Bronchial epithelial cell (primary cell): ENCODE measurements around the gene SRP14. TPM values are rescaled to one million over a fixed set of nuclear protein-coding genes. Genes with fewer than 3 reads are reported as not detected.
"Not testable (repeated sequence)": the region's sequence is repeated elsewhere in the genome, so short reads cannot be mapped to it uniquely, and the experiment has no call there.

Source experiments
- DNase-seq: peaks from one replicate; pipeline ENCODE4 v3.0.0-alpha.2; 2010; ENCODE audit warnings: low read depth
- FAIRE-seq: peaks from 2 replicates; lab custom pipeline; 2011; peaks lifted over from hg19 to GRCh38; lab: Jason Lieb, UNC
- H3K27me3 ChIP-seq: 2 replicates; pipeline ENCODE4 v1.5.1; 2011; ENCODE audit warnings: low read length; ENCODE audit not compliant: control insufficient read depth, insufficient read depth
- H3K36me3 ChIP-seq: 2 replicates; pipeline ENCODE4 v1.5.1; 2011; ENCODE audit warnings: low read length; ENCODE audit not compliant: control insufficient read depth, insufficient read depth
- H3K4me3 ChIP-seq: 2 replicates; pipeline ENCODE4 v1.5.1; 2011; ENCODE audit warnings: mild to moderate bottlenecking, low read depth, low read length, control low read depth
- CTCF ChIP-seq: IDR thresholded peaks from 2 replicates; pipeline ENCODE4 v1.5.1; 2011; ENCODE audit warnings: mild to moderate bottlenecking, moderate library complexity, low read length, control low read depth, inconsistent platforms; ENCODE audit not compliant: insufficient read depth, severe bottlenecking
- total RNA-seq: library from RNA; depleted of rRNA; stranded (reverse); fragments of >200 nt; gene quantifications from 2 replicates; pipeline ENCODE4 v1.2.1, GENCODE V29; 2014

Gene SRP14
- total RNA-seq, 1 donor from 2014 or later = 95.8 TPM

- Histone ChIP-seq H3K36me3 (no peaks in the 10 kb centered on the region), H3K27me3 (no peaks in the 10 kb centered on the region), H3K4me3 (no peak overlapping the region)
- DNase-seq (no peak), FAIRE-seq (no peak)
- no peak for TF ChIP-seq CTCF
Measured at GRCh38 chr15:40043927-40044716, 5.1 kb upstream of the SRP14 start.

DNA sequence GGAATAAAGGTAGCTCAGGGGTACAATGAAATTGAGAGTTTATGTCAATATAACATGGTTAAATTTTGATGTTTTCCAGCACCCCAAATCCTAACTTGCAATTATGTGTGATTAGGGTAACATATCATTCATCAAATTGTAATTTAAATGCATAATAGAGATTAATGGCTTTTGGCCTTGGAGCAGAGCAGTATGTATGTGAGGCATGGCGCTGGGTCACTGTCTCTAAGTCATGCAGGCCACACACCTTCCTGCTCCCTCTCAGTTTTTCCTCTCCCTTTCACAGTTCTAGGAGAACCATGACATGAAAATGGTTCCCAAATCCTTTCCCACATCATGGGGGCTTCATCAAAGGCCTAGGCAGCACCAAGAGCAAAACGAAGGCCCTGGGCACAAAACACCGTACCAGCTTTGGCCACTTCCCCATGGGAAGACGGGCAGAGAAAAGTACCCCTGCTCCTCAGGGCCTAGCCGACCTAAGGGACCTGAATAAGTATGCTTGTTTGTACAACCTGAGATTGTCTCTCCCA is 3.9 kb upstream of the SRP14 start:
- no peak for TF ChIP-seq CTCF
- DNase-seq (no peak), FAIRE-seq (no peak)
- Histone ChIP-seq H3K36me3 (no peaks in the 10 kb centered on the region), H3K4me3 (no peak overlapping the region), H3K27me3 (no peaks in the 10 kb centered on the region)

GRCh38 chr15:40040770-40041169 is 1.8 kb upstream of the SRP14 start:
- DNase-seq = no peak
- Histone ChIP-seq H3K27me3 (no peaks in the 10 kb centered on the region), H3K36me3 (peaks cover 4% of the 10 kb centered on the region), H3K4me3 (no peak overlapping the region)
- no peak for FAIRE-seq
- TF ChIP-seq CTCF = no peak

DNA sequence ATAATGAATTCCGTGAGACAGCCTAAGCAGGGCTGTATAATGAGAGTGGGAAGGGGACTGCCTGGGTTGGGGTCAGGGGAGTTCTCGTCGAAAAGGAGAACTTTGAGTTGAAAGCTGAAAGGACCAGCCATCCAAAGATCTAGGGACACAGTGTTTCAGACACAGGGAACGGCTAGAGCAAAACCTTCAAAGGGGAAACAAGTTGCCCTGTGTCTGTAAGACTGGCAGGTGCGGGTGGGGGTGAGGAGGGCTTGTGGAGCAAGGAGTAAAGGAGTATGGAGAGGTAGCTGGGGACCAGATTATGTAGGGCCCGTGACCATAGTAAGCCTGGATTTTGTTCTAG is 1.3 kb upstream of the SRP14 start:
- TF ChIP-seq CTCF = no peak
- DNase-seq = no peak
- Histone ChIP-seq H3K27me3 (no peaks in the 10 kb centered on the region), H3K36me3 (peaks cover 4% of the 10 kb centered on the region), H3K4me3 (no peak overlapping the region)
- no peak for FAIRE-seq

DNA sequence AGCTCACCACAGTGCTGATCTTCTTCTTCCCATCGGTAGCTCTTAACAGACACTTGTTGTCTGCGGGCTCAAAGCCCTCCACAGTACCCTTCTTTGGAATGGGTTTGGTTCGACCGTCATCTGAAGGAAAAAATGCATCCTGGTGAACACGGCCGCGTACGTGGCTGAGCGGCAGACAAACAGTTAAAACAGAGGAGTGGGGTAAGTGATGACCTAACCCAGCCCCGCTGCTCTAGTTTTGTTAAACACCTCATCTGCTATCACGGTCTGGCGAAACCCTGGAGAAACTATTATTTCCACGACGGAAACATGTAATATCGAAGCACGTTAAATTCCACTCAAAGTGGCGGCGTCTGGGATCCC is 725 bp downstream of the SRP14 start:
- FAIRE-seq = no peak
- TF ChIP-seq CTCF = no peak
- peak overlapping the region; percentile 64 for H3K4me3 ChIP-seq
- H3K27me3 ChIP-seq = no peaks in the 10 kb centered on the region
- H3K36me3 ChIP-seq = peaks cover 7% of the 10 kb centered on the region
- peak; percentile 33 for DNase-seq

DNA sequence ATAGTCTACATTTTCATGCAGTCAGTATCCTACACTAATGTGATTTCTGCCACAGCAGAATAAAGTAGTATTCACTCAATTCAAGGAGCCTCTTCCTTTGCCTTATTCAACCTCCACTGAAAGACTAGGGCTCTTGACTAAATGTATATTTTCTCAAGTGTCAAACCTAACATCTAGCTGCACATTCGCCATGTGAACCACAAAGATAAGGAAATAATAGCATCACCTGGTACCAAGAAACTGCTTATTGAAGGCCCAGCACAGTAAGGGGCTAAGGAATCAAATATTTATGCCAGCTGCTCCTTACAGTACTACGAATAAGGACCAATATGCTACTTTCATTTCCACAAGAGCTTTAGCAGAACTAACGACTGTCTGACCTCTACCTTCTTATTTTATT is 1.3 kb downstream of the SRP14 start:
- Histone ChIP-seq H3K27me3 (no peaks in the 10 kb centered on the region), H3K36me3 (peaks cover 7% of the 10 kb centered on the region), H3K4me3 (peak overlapping the region; percentile 64)
- no peak for TF ChIP-seq CTCF
- no peak for DNase-seq
- no peak for FAIRE-seq

DNA sequence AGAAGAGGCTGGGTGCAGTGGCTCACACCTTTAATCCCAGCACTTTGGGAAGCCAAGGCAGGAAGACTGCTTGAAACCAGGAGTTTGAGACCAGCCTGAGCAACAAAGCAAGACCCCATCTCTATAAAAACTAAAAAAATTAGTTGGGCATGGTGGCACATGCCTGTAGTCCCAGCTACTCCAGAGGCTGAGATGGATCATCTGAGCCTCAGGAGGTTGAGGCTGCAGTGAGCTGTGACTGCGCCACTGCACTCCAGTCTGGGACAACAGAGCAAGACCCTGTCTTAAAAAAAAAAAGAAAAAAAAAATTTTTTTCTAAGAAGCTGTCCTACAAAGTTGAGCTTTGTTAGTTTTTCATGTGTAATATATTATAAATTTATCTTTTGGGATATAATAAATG is 3.8 kb downstream of the SRP14 start:
- not testable (repeated sequence) for H3K36me3 ChIP-seq, H3K27me3 ChIP-seq, H3K4me3 ChIP-seq, FAIRE-seq, DNase-seq
